Neural cell (in vitro differentiated cells): ENCODE measurements around the gene SNTB2. TPM values are rescaled to one million over a fixed set of nuclear protein-coding genes. Genes with fewer than 3 reads are reported as not detected.
"Not testable (repeated sequence)": the region's sequence is repeated elsewhere in the genome, so short reads cannot be mapped to it uniquely, and the experiment has no call there.

ENCODE experiments used
- H2AFZ ChIP-seq: fragments of 200-600, 300-800 bp; sonication (generic), shearing (Covaris generic); 2 replicates; pipeline ENCODE4 v1.6.0; 2014; ENCODE audit warnings: low read depth, mild to moderate bottlenecking, antibody characterized with exemption, low read length, moderate library complexity
- H3F3A ChIP-seq: fragments of 200-600 bp; shearing (Covaris generic); 2 replicates; pipeline ENCODE4 v1.6.1; 2016; ENCODE audit warnings: mild to moderate bottlenecking, moderate library complexity, mixed read lengths, antibody characterized with exemption, low read length; ENCODE audit not compliant: insufficient read depth, poor library complexity, severe bottlenecking
- H3K27ac ChIP-seq: fragments of 200-600, 300-800 bp; sonication (generic), shearing (Covaris generic); 2 replicates; pipeline ENCODE4 v1.5.1; 2014; ENCODE audit warnings: mild to moderate bottlenecking, low read length, moderate library complexity
- H3K27me3 ChIP-seq: fragments of 300-800, 200-600 bp; sonication (generic), shearing (Covaris generic); 2 replicates; pipeline ENCODE4 v1.6.0; 2014; ENCODE audit warnings: mild to moderate bottlenecking, low read depth, low read length, moderate library complexity; ENCODE audit not compliant: insufficient read depth
- H3K36me3 ChIP-seq: fragments of 300-800, 200-600 bp; sonication (generic), shearing (Covaris generic); 2 replicates; pipeline ENCODE4 v1.5.1; 2014; ENCODE audit warnings: mild to moderate bottlenecking, antibody characterized with exemption, low read length, moderate library complexity; ENCODE audit not compliant: insufficient read depth
- H3K4me2 ChIP-seq: fragments of 300-800, 200-600 bp; sonication (generic), shearing (Covaris generic); 2 replicates; pipeline ENCODE4 v1.6.0; 2014; ENCODE audit warnings: mild to moderate bottlenecking, low read length
- H3K4me3 ChIP-seq: fragments of 300-800, 200-600 bp; sonication (generic), shearing (Covaris generic); 2 replicates; pipeline ENCODE4 v1.5.1; 2014; ENCODE audit warnings: mild to moderate bottlenecking, low read length, moderate library complexity
- H3K79me2 ChIP-seq: fragments of 200-600 bp; shearing (Covaris generic); replicated peaks from 2 replicates; pipeline ENCODE4 v1.6.0; 2014; ENCODE audit warnings: mild to moderate bottlenecking, low read length, moderate library complexity; ENCODE audit not compliant: insufficient read depth
- H3K9ac ChIP-seq: fragments of 300-800, 200-600 bp; sonication (generic), shearing (Covaris generic); 2 replicates; pipeline ENCODE4 v1.6.1; 2016; ENCODE audit warnings: mild to moderate bottlenecking, low read length, mixed read lengths
- H3K9me2 ChIP-seq: fragments of 200-600 bp; shearing (Covaris generic); 2 replicates; pipeline ENCODE4 v1.6.1; 2016; ENCODE audit warnings: mild to moderate bottlenecking, low read length, mixed read lengths; ENCODE audit not compliant: insufficient read depth
- H3K9me3 ChIP-seq: fragments of 200-600, 300-800 bp; sonication (generic), shearing (Covaris generic); 2 replicates; pipeline ENCODE4 v1.6.1; 2016; ENCODE audit warnings: mild to moderate bottlenecking, mixed run types, low read length, moderate library complexity, mixed read lengths
- H4K20me1 ChIP-seq: fragments of 200-600 bp; shearing (Covaris generic); 2 replicates; pipeline ENCODE4 v1.6.1; 2016; ENCODE audit warnings: mild to moderate bottlenecking, mixed run types; ENCODE audit not compliant: insufficient read depth
- EP300 ChIP-seq: fragments of 450-650 bp; conservative IDR thresholded peaks from 2 replicates; pipeline ENCODE4 v1.6.1; 2014; ENCODE audit warnings: antibody characterized with exemption, mild to moderate bottlenecking, moderate library complexity; ENCODE audit not compliant: poor library complexity, severe bottlenecking
- EZH2 ChIP-seq: fragments of 200-600, 300-800 bp; shearing (Covaris generic), sonication (generic); IDR thresholded peaks from 2 replicates; pipeline ENCODE4 v1.6.1; 2014; ENCODE audit warnings: antibody characterized with exemption, low read length, borderline replicate concordance, mild to moderate bottlenecking; ENCODE audit not compliant: insufficient read depth, poor library complexity, severe bottlenecking
- MXI1 ChIP-seq: fragments of 450-650 bp; conservative IDR thresholded peaks from 2 replicates; pipeline ENCODE4 v1.6.1; 2014; ENCODE audit warnings: antibody characterized with exemption, mild to moderate bottlenecking; ENCODE audit not compliant: poor library complexity, severe bottlenecking
- POLR2AphosphoS5 ChIP-seq: IDR thresholded peaks from 2 replicates; pipeline ENCODE4 v1.6.1; 2012
- RAD21 ChIP-seq: fragments of 450-650 bp; conservative IDR thresholded peaks from 2 replicates; pipeline ENCODE4 v1.6.1; 2014; ENCODE audit warnings: antibody characterized with exemption, mild to moderate bottlenecking, moderate library complexity
- SMC3 ChIP-seq: fragments of 450-650 bp; conservative IDR thresholded peaks from 2 replicates; pipeline ENCODE4 v1.6.1; 2014; ENCODE audit warnings: antibody characterized with exemption, mild to moderate bottlenecking, moderate library complexity; ENCODE audit not compliant: poor library complexity
- TAF1 ChIP-seq: IDR thresholded peaks from 2 replicates; pipeline ENCODE4 v1.6.1; 2012; ENCODE audit warnings: low read depth
- polyA plus RNA-seq: library from polyadenylated mRNA; depleted of rRNA; stranded (reverse); fragments of >200 nt; gene quantifications from 2 replicates; pipeline ENCODE4 v1.2.3, GENCODE V29; 2014
- TF ChIP-seq, protein P1 (sequence below): IDR thresholded peaks from 2 replicates; pipeline ENCODE4 v1.6.1; 2012; ENCODE audit warnings: borderline replicate concordance
- TF ChIP-seq, protein P2 (sequence below): fragments of 450-650 bp; IDR thresholded peaks from 2 replicates; pipeline ENCODE4 v1.5.1; 2014; ENCODE audit warnings: antibody characterized with exemption, mild to moderate bottlenecking, moderate library complexity; ENCODE audit not compliant: poor library complexity, severe bottlenecking

Gene SNTB2
- polyA plus RNA-seq, 1 donor from 2014 or later = 7.0 TPM

DNA sequence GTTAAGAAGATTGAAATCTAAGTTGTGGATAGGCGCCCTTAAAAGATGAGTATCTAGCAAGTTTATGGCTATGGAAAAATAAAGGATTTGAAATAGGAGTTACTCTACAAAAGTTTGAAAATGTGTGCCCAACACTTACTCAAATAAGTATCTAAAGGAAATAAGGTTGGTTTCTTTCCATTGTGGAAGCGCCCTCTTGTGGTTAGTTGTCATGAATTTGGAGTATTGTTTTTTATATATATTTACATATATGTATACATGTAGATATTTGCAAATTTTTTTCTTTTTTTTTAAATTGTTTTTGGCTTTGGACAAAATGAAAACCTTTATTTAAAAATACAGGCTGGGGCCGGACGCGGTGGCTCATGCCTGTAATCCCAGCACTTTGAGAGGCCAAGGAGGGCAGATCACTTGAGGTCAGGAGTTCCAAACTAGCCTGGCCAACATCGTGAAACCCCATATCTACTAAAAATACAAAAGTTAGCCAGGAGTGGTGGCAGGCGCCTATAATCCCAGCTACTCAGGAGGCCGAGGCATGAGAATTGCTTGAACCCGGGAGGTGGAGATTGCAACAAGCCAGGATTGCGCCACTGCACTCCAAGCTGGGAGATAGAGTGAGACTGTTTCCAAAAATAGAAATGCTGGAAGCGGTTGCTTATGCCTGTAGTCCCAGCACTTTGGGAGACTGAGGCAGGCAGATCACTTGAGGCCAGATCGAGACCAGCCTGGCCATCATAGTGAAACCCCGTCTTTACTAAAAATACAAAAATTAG lies 100.2 kb downstream of the SNTB2 start:
- Histone ChIP-seq H3K79me2 (no peaks in the 10 kb centered on the region), H4K20me1 (no peaks in the 10 kb centered on the region), H3K27me3 (no peaks in the 10 kb centered on the region), H3K4me2 (no peak overlapping the region), H3K27ac (no peak overlapping the region), H3K4me3 (no peak overlapping the region), H3K9me2 (no peaks in the 10 kb centered on the region), H2AFZ (no peak overlapping the region), H3K9ac (no peak overlapping the region), H3K36me3 (no peaks in the 10 kb centered on the region), H3K9me3 (no peaks in the 10 kb centered on the region), H3F3A (no peaks in the 10 kb centered on the region)
- TF ChIP-seq MXI1 (no peak), SMC3 (peak; percentile 84), EZH2 (no peak), TAF1 (no peak), RAD21 (peak; percentile 65), POLR2AphosphoS5 (no peak)
- TF ChIP-seq, protein P1, sequence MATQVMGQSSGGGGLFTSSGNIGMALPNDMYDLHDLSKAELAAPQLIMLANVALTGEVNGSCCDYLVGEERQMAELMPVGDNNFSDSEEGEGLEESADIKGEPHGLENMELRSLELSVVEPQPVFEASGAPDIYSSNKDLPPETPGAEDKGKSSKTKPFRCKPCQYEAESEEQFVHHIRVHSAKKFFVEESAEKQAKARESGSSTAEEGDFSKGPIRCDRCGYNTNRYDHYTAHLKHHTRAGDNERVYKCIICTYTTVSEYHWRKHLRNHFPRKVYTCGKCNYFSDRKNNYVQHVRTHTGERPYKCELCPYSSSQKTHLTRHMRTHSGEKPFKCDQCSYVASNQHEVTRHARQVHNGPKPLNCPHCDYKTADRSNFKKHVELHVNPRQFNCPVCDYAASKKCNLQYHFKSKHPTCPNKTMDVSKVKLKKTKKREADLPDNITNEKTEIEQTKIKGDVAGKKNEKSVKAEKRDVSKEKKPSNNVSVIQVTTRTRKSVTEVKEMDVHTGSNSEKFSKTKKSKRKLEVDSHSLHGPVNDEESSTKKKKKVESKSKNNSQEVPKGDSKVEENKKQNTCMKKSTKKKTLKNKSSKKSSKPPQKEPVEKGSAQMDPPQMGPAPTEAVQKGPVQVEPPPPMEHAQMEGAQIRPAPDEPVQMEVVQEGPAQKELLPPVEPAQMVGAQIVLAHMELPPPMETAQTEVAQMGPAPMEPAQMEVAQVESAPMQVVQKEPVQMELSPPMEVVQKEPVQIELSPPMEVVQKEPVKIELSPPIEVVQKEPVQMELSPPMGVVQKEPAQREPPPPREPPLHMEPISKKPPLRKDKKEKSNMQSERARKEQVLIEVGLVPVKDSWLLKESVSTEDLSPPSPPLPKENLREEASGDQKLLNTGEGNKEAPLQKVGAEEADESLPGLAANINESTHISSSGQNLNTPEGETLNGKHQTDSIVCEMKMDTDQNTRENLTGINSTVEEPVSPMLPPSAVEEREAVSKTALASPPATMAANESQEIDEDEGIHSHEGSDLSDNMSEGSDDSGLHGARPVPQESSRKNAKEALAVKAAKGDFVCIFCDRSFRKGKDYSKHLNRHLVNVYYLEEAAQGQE = no peak
- TF ChIP-seq, protein P2, sequence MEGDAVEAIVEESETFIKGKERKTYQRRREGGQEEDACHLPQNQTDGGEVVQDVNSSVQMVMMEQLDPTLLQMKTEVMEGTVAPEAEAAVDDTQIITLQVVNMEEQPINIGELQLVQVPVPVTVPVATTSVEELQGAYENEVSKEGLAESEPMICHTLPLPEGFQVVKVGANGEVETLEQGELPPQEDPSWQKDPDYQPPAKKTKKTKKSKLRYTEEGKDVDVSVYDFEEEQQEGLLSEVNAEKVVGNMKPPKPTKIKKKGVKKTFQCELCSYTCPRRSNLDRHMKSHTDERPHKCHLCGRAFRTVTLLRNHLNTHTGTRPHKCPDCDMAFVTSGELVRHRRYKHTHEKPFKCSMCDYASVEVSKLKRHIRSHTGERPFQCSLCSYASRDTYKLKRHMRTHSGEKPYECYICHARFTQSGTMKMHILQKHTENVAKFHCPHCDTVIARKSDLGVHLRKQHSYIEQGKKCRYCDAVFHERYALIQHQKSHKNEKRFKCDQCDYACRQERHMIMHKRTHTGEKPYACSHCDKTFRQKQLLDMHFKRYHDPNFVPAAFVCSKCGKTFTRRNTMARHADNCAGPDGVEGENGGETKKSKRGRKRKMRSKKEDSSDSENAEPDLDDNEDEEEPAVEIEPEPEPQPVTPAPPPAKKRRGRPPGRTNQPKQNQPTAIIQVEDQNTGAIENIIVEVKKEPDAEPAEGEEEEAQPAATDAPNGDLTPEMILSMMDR = peak; percentile 65

DNA sequence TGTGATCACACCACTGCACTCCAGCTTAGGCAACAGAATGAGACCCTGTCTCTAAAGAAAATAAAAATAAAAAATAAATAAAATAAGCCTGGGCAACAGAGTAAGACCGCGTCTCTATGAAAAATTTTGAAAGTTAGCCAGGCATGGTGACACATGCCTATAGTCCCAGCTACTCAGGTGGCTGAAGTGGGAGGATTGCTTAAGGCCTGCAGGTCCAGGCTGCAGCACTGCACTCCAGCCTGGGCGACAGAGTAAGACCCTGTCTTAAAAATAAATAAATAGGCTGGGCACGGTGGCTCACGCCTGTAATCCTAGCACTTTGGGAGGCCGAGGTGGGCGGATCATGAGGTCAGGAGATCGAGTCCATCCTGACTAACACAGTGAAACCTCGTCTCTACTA lies 104.7 kb downstream of the SNTB2 start:
- H3K9me3 ChIP-seq, H3K27ac ChIP-seq, H3K4me2 ChIP-seq, H4K20me1 ChIP-seq, H3K9me2 ChIP-seq, H3K4me3 ChIP-seq, H3K9ac ChIP-seq, H3K79me2 ChIP-seq, H3K36me3 ChIP-seq, H3K27me3 ChIP-seq, H2AFZ ChIP-seq, H3F3A ChIP-seq: not testable (repeated sequence)

DNA sequence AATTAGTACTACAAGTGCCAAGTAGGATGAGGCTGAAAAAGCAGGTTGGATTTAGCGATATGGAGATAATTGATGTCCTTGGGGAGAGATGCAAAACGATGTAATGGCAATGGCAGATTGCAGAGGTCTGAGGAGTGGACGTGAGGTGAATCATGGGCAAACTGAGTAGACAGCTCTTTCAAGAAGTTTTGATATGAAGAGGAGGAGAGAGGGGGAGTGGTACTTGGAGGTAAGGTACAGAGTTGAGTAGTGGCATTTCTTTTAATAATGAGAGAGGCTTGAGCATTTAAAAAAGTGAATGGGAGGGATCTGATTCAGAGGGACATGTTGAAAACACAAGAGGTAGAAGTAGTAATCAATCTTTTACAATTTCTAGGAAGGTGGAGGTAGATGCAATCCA lies 106.4 kb downstream of the SNTB2 start:
- Histone ChIP-seq H3K9me2 (no peaks in the 10 kb centered on the region), H4K20me1 (no peaks in the 10 kb centered on the region), H3K9me3 (no peaks in the 10 kb centered on the region), H3K9ac (no peak overlapping the region), H3K79me2 (no peaks in the 10 kb centered on the region), H3K4me2 (no peak overlapping the region), H3K27me3 (no peaks in the 10 kb centered on the region), H2AFZ (no peak overlapping the region), H3K36me3 (no peaks in the 10 kb centered on the region), H3K27ac (no peak overlapping the region), H3F3A (no peaks in the 10 kb centered on the region), H3K4me3 (no peak overlapping the region)
- TF ChIP-seq EZH2 (no peak), SMC3 (no peak), EP300 (no peak), MXI1 (no peak), POLR2AphosphoS5 (no peak), TAF1 (no peak), RAD21 (no peak)
- TF ChIP-seq, protein P2 = no peak
- TF ChIP-seq, protein P1 = no peak
